PC-3 (cell line): ENCODE measurements around the gene HDC.

Experiments
- CTCF ChIP-seq: fragments of 300-600 bp; sonication (generic); conservative IDR thresholded peaks from 2 replicates; pipeline ENCODE4 v1.5.1; 2017; ENCODE audit warnings: antibody characterized with exemption, low read depth, mild to moderate bottlenecking, low read length
- EZH2 ChIP-seq: fragments of 300-600 bp; sonication (generic); IDR thresholded peaks from one replicate; pipeline ENCODE4 v1.6.1; 2017; ENCODE audit warnings: antibody characterized with exemption, mild to moderate bottlenecking, low read length; ENCODE audit not compliant: unreplicated experiment

GRCh38 chr15:50234764-50235163 is 30.8 kb downstream of the HDC start:
- no peak for TF ChIP-seq CTCF
- no peak for TF ChIP-seq EZH2
